ENCODE measurements around the gene PPP1R27. TPM values are rescaled to one million over a fixed set of nuclear protein-coding genes. Genes with fewer than 3 reads are reported as not detected.

Gene PPP1R27
- total and polyA plus RNA-seq, 9 of the 15 experiments (the other 6 are each of a cell fraction or from before 2014, with no cell fraction given), result 0.29 to 6.9 (median 1.5) TPM; not detected in 2

DNA sequence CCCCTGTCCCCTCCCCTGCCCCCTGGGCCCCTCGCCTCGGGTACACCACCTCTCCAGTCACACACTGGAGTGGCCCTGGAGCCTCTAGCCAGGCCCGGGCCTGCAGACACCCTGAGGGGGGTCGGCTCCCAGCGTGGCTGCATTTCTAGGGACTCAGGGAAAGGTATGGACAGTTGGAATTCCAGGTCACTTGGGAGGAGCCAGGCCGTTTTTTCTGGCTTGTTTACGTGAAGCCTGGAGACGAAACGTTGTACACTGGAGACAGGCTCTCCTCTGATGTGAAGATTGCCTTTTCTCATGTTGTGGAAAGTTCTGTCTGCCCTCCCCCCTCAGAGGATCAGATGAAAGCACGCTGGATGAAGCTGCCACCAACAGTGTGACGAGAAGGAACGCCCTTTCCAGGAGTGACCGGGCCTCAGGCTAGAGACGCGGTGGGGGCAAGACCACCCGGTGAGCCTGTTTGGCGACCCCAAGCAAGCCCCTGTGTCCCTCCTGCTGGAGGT, 4.0 kb upstream of the PPP1R27 start:
- no peak for DNase-seq (ENCODE audit: extremely low read depth in 1 of 4, low spot score in 3 of 4)
- FAIRE-seq, result peak; percentile 32
- Histone ChIP-seq H3K79me2 (ENCODE audit: control insufficient read depth, insufficient read depth, low read length) (peaks cover 9% of the 10 kb centered on the region; the same call in 2 of the 3 replicates), H3K27me3 (ENCODE audit: control insufficient read depth in 2 of 2, insufficient read depth in 2 of 2, low read length in 2 of 2) (no peaks in the 10 kb centered on the region), H3K9ac (ENCODE audit: insufficient read depth in 1 of 2, low read depth in 2 of 2, low read length in 2 of 2) (peak overlapping the region in 1 of 2 experiments; percentile 89; a peak in 2 of 4 replicates), H3K9me3 (replicated peaks; ENCODE audit: control insufficient read depth, insufficient read depth, low read depth, low read length) (no peaks in the 10 kb centered on the region), H3K36me3 (ENCODE audit: control insufficient read depth, insufficient read depth, low read length) (peaks cover 12% of the 10 kb centered on the region; the same call in 2 of the 3 replicates), H3K27ac (ENCODE audit: extremely low read depth, low read depth, low read length) (no peak overlapping the region), H3K4me3 (no peak overlapping the region), H3K9me1 (ENCODE audit: control insufficient read depth, insufficient read depth, low read length) (no peaks in the 10 kb centered on the region), H4K20me1 (replicated peaks; ENCODE audit: control insufficient read depth, insufficient read depth, low read length) (peaks cover 12% of the 10 kb centered on the region), H2AFZ (ENCODE audit: low read depth, low read length) (peak overlapping the region; percentile 73), H3K4me1 (replicated peaks in 1 of 2; ENCODE audit: control insufficient read depth in 2 of 2, insufficient read depth in 2 of 2, low read length in 2 of 2) (peaks cover 14 to 59% of the 10 kb centered on the region in 2 experiments; a peak in 4 of 5 replicates), H3K4me2 (ENCODE audit: insufficient read depth, low read length) (no peak overlapping the region; the same call in 1 of the 2 replicates)
- ATAC-seq, result no peak
- in situ Hi-C loops (cut with MboI), result no loop called here
- intact Hi-C loops (cut with micrococcal nuclease), result no loop called here
- 30% methylated on average over 15 of the region's 17 CpGs for WGBS (ENCODE audit: insufficient coverage, low coverage, missing lambda C conversion rate)
- ChIA-PET POLR2A (interaction anchor here (0.6 to 8.0 kb wide), 2 partner anchors 15 to 274 kb away, joined by 3 to 85 read pairs; no protein-coding TSS in a partner anchor), CTCF (ENCODE audit: low intra/inter-chr PET ratio) (no interaction called here)
- no TSS peak for BruUV-seq (replicated peaks)
- TF ChIP-seq ZC3H11A (IDR thresholded peaks at IDR 0.05; ENCODE audit: low read depth, low read length) (no peak), SFPQ (IDR thresholded peaks at IDR 0.05; ENCODE audit: low read depth, low read length) (no peak), IFI16 (CRISPR knock-in tag; IDR thresholded peaks at IDR 0.05) (no peak), ZNF354B (CRISPR knock-in tag; IDR thresholded peaks at IDR 0.05) (no peak), IRF9 (tag; IDR thresholded peaks at IDR 0.05) (no peak), HIVEP1 (CRISPR knock-in tag; IDR thresholded peaks at IDR 0.05) (no peak), MBD2 (IDR thresholded peaks at IDR 0.05; ENCODE audit: borderline replicate concordance, low read depth) (no peak), ZBTB12 (CRISPR knock-in tag; IDR thresholded peaks at IDR 0.05) (no peak), PHF21A (IDR thresholded peaks at IDR 0.05; ENCODE audit: borderline replicate concordance, low read depth) (no peak), ZNF282 (CRISPR knock-in tag; IDR thresholded peaks at IDR 0.05) (no peak), KAT8 (IDR thresholded peaks at IDR 0.05; ENCODE audit: low read depth) (no peak), KDM5B (IDR thresholded peaks at IDR 0.05; ENCODE audit: insufficient replicate concordance, low read depth, low read length) (no peak), SRSF3 (IDR thresholded peaks at IDR 0.05; ENCODE audit: insufficient read depth, low read length) (no peak)
- TF ChIP-seq, protein P1, sequence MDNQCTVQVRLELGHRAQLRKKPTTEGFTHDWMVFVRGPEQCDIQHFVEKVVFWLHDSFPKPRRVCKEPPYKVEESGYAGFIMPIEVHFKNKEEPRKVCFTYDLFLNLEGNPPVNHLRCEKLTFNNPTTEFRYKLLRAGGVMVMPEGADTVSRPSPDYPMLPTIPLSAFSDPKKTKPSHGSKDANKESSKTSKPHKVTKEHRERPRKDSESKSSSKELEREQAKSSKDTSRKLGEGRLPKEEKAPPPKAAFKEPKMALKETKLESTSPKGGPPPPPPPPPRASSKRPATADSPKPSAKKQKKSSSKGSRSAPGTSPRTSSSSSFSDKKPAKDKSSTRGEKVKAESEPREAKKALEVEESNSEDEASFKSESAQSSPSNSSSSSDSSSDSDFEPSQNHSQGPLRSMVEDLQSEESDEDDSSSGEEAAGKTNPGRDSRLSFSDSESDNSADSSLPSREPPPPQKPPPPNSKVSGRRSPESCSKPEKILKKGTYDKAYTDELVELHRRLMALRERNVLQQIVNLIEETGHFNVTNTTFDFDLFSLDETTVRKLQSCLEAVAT (IDR thresholded peaks at IDR 0.05), result no peak
